Neural progenitor cell (in vitro differentiated cells): ENCODE results near the gene FCRL2.

ENCODE experiments used
- EZH2 ChIP-seq: fragments of 200-600 bp; sonication (generic); IDR thresholded peaks from 2 replicates; pipeline ENCODE4 v1.6.1; 2017; ENCODE audit warnings: antibody characterized with exemption, mild to moderate bottlenecking, moderate library complexity
- EZH2phosphoT487 ChIP-seq: fragments of 200-600 bp; sonication (generic); IDR thresholded peaks from 2 replicates; pipeline ENCODE4 v1.6.1; 2017; ENCODE audit warnings: antibody characterized with exemption
- TF ChIP-seq, protein P1 (sequence below): fragments of 200-600 bp; sonication (generic); IDR thresholded peaks from 2 replicates; pipeline ENCODE4 v1.5.1; 2017; ENCODE audit warnings: antibody characterized with exemption, mild to moderate bottlenecking

- TF ChIP-seq EZH2phosphoT487 (no peak), EZH2 (no peak)
- TF ChIP-seq, protein P1, sequence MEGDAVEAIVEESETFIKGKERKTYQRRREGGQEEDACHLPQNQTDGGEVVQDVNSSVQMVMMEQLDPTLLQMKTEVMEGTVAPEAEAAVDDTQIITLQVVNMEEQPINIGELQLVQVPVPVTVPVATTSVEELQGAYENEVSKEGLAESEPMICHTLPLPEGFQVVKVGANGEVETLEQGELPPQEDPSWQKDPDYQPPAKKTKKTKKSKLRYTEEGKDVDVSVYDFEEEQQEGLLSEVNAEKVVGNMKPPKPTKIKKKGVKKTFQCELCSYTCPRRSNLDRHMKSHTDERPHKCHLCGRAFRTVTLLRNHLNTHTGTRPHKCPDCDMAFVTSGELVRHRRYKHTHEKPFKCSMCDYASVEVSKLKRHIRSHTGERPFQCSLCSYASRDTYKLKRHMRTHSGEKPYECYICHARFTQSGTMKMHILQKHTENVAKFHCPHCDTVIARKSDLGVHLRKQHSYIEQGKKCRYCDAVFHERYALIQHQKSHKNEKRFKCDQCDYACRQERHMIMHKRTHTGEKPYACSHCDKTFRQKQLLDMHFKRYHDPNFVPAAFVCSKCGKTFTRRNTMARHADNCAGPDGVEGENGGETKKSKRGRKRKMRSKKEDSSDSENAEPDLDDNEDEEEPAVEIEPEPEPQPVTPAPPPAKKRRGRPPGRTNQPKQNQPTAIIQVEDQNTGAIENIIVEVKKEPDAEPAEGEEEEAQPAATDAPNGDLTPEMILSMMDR: peak; percentile 64
Observed at GRCh38 chr1:157770442-157771043, 6.4 kb downstream of the FCRL2 start.
